ENCODE measurements around the gene C22orf15. TPM values are rescaled to one million over a fixed set of nuclear protein-coding genes. Genes with fewer than 3 reads are reported as not detected.

Gene C22orf15
- total and polyA plus RNA-seq, 2 donors (not counting 3 experiments of a cell fraction or from before 2014, with no cell fraction given), result 0.86 TPM; not detected in 1

- no peaks in the 10 kb centered on the region for H3K4me1 ChIP-seq (ENCODE audit: control insufficient read depth, extremely low read depth, insufficient read depth, low read length)
- no peak for FAIRE-seq
- BruUV-seq (replicated peaks), result no TSS peak
- H4K20me1 ChIP-seq (replicated peaks; ENCODE audit: control insufficient read depth, extremely low read depth, insufficient read depth, low read length), result no peaks in the 10 kb centered on the region
- H3K9me3 ChIP-seq (replicated peaks; ENCODE audit: control insufficient read depth, insufficient read depth, low read length), result no peaks in the 10 kb centered on the region
- ChIA-PET POLR2A (no interaction called here), CTCF (interaction anchor here (1.2 to 2.0 kb wide), 2 partner anchors 57 to 136 kb away, joined by 3 to 5 read pairs; no protein-coding TSS in a partner anchor)
- dilution Hi-C loops (cut with MboI; ENCODE audit: extremely low pct_ligation_motif_present, low sequenced_read_pairs) (no loop called here), intact Hi-C loops (cut with micrococcal nuclease) (no loop called here)
- no peak overlapping the region for H3K4me3 ChIP-seq (replicated peaks in 1 of 3; ENCODE audit: insufficient read depth in 1 of 3, low read depth in 1 of 3, low read length in 3 of 3)
- H3K4me2 ChIP-seq (ENCODE audit: insufficient read depth, low read length), result no peak overlapping the region
- H3K36me3 ChIP-seq (ENCODE audit: control insufficient read depth in 2 of 2, extremely low read depth in 1 of 2, insufficient read depth in 2 of 2, low read length in 2 of 2), result peaks cover 6 to 16% of the 10 kb centered on the region in 2 experiments
- no peak overlapping the region for H2AFZ ChIP-seq (ENCODE audit: low read depth, low read length)
- no peaks in the 10 kb centered on the region for H3K9me1 ChIP-seq (replicated peaks; ENCODE audit: control insufficient read depth, extremely low read depth, insufficient read depth, low read length)
- no peak overlapping the region for H3K27ac ChIP-seq (ENCODE audit: insufficient read depth, low read depth, low read length)
- peaks cover 14% of the 10 kb centered on the region for H3K79me2 ChIP-seq (ENCODE audit: control insufficient read depth, insufficient read depth, low read length)
- H3K9ac ChIP-seq (replicated peaks; ENCODE audit: extremely low read depth, insufficient read depth, low read length), result no peak overlapping the region
- no peak for DNase-seq (ENCODE audit: low read depth, low spot score)
- no peaks in the 10 kb centered on the region for H3K27me3 ChIP-seq (ENCODE audit: control insufficient read depth in 2 of 2, insufficient read depth in 2 of 2, low read length in 2 of 2)
- TF ChIP-seq EZH2 (IDR thresholded peaks at IDR 0.05; ENCODE audit: borderline replicate concordance, low read depth, low read length, severe bottlenecking), result no peak
- TF ChIP-seq CTCF (IDR thresholded peaks at IDR 0.05; ENCODE audit: extremely low read depth in 1 of 2, insufficient read depth in 1 of 2, low read depth in 1 of 2, low read length in 2 of 2), result no peak
- TF ChIP-seq MYC (IDR thresholded peaks at IDR 0.05; ENCODE audit: low read depth, low read length), result no peak
- no peak for TF ChIP-seq FOS (IDR thresholded peaks at IDR 0.05; ENCODE audit: borderline replicate concordance, insufficient read depth, low read length)
- no peak for TF ChIP-seq JUN (IDR thresholded peaks at IDR 0.05; ENCODE audit: borderline replicate concordance, insufficient read depth, insufficient read length, low read depth)
- no peak for TF ChIP-seq POLR2AphosphoS5 (IDR thresholded peaks at IDR 0.05; ENCODE audit: insufficient read depth, low read depth, low read length)
- no peak for TF ChIP-seq POLR2A (IDR thresholded peaks at IDR 0.05; ENCODE audit: low read depth, low read length)
- TF ChIP-seq GATA2 (IDR thresholded peaks at IDR 0.05; ENCODE audit: insufficient read depth, insufficient read length, low read depth, low read length), result no peak
- no peak for TF ChIP-seq MAX (IDR thresholded peaks at IDR 0.05; ENCODE audit: insufficient read depth, insufficient read length)
Observed at GRCh38 chr22:23713696-23714595, 48.8 kb upstream of the C22orf15 start.
